GM21360 (cell line): Measurements from ENCODE around the gene KIF16B.
"Not testable (repeated sequence)": the region's sequence is repeated elsewhere in the genome, so short reads cannot be mapped to it uniquely, and the experiment has no call there.

ENCODE experiments used
- ATAC-seq: cut with Tn5 transposase; IDR thresholded peaks from one replicate; pipeline ENCODE4 v1.9.1; 2021; ENCODE audit warnings: mild to moderate bottlenecking, moderate library complexity; ENCODE audit not compliant: unreplicated experiment

The KIF16B gene

DNA sequence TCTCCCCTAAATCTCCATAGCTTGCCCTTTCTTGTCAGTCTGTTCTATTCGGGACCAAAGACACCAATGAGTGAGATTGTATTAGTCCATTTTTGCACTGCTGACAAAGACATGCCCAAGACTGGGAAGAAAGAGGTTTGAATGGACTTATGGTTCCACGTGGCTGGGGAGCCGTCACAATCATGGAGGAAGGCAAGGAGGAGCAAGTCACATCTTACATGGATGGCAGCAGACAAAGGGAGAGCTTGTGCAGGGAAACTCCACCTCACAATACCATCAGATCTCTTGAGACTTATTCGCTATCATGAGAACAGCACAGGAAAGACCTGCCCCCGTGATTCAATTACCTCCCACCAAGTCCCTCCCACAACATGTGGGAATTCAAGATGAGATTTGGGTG lies 133.7 kb downstream of the KIF16B start:
- ATAC-seq, result not testable (repeated sequence)

DNA sequence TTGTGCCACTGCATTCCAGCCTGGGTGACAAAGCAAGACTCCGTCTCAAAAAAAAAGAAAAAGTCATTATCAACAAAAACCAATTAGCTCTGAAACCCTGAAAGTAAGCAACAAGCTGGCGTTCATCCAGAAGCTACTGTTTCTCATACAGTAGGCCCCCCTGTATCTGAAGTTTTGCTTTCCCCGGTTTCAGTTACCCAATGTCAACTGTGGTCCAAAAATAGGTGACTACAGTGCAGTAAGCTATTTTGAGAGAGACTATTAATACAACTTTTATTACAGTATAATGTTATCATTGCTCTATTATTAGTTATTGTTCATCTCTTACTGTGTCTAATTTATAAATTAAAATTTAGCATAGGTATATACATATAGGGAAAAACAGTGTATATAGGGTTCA lies 135.1 kb downstream of the KIF16B start:
- ATAC-seq, result no peak

DNA sequence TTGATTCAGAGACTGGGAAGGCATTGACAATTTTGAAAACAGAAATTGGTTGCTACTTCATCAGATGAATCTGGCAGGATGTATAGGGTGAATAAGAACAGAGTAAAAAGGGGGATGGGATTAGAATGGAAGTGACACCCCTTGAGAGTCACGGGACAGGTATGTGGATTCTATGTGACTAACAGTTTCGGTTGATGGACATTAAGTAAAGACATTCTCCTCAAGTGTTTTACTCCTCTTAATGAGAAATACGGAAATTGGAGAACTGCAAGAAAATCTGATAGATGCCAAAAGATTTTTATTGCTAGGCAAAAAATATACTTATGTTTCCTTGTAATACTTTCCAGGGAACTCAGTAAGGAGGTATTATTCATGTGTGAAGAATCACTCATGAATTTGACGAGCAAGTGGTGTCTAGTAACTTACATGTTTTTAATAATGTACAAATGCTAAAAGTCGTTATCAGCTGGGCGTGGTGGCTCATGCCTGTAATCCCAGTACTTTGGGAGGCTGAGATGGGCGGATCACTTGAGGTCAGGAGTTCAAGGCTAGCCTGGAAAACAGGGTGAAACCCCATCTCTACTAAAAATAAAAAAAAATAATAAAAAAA lies 135.8 kb downstream of the KIF16B start:
- no peak for ATAC-seq

GRCh38 chr20:16434062-16434664 lies 139.1 kb downstream of the KIF16B start:
- no peak for ATAC-seq

- no peak for ATAC-seq
Measured at GRCh38 chr20:16433293-16433580, 140.0 kb downstream of the KIF16B start.

GRCh38 chr20:16432466-16433292 lies 140.6 kb downstream of the KIF16B start:
- no peak for ATAC-seq

DNA sequence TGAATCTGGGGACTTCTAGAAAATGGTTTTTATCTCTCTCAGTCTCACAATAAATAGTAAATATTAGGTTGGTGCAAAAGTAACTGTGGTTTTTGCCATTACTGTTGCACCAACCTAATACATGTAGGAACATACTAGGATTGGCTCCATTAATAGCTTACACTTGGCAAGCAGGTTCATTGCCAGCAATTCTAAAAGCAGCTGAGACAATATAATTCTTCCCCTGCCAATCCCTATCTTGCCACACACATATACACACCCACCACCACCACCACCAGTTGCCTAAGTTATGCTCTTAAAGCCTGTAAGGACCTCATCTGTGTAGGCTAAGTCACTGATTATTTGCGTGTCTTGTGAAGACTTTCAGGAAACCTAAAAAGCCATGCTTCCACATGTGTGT lies 145.1 kb downstream of the KIF16B start:
- ATAC-seq, result no peak

GRCh38 chr20:16427571-16427970 lies 145.7 kb downstream of the KIF16B start:
- ATAC-seq, result no peak

- no peak for ATAC-seq
Measured at GRCh38 chr20:16424780-16425179, 148.5 kb downstream of the KIF16B start.

DNA sequence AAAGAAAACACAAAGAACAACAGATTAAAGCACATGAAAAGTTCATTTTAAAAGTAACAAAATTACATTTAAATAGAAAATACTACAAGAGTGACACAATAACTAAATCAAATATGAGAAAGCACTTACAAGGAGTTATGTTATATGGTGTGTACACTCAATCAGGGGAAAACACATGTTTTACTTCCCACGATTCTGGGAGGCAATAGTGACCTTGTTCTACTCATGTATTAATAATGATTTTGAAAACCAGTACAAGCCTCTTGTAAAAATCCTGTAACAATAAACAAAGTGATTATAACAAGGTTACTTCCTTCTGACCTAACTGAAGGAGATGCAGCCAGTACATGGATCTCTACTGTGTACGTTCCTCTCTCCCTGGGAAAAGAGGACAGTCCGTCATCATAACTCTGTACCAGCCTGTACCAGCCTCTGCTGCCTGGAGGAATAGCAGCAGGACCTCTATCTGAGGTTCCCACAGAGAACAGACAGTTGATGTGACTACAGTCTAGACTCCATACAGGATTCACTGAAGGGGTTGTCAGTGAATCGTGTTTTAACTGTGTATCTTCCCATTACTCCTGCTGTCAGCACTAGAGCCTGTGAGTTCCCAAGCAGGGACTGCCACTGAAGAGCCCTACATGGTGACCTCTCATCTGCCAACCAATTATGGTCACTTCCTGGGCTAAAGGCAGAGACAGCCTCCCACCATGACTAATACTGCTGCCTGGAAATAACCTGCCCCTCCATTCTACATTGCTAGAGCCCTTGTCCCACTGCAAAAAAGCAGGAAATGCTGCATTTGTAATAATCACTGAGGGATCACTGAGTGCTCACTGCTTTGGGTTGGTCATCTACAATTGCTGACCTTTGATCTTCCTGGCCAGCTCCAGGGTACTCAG lies 149.7 kb downstream of the KIF16B start:
- no peak for ATAC-seq

DNA sequence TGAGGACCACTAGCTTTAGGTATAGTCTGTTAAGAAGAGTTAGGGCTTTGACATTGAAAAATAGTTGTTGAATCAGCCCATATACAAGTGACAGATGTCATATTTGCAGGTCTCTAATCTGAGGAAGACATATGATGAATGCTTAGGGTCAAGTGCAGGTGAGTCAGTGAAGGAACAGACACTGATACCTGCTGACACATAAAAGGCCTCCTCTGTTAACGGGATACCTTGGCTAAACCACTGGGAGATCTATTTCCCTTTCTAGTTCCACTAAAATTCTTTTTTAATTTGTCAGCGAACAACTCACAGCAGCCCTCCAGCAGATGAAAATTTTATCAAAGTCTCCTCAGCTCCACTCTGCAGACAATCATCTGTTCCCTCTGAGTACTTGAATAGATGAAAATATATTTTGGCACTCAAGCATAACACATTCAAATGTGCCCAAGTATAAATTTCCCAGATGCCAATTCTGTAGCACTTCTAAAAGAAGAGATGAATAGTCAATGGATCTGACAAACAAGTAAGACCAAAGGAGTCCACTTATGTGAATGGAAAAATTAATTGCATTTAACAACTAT lies 154.0 kb downstream of the KIF16B start:
- no peak for ATAC-seq

DNA sequence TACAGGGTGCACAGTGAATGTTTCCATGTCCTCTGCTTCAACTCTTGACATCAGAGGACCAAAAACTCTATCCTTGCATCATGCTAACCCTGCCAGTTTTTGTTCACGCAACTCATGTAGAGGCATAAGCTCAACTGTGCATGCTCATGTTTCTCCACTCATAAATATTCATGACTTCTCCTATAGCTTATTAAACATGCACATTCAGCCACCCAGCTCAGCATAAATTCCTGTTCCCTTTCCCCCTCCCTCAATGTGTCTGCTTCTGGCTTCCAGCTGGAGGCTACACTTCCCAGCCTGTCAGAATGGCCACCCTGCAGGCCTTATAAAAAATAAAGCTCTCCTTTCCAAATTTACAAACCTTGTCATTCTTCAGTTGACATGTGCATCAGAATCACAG lies 154.6 kb downstream of the KIF16B start:
- no peak for ATAC-seq

- ATAC-seq, result no peak
Measured at GRCh38 chr20:16417001-16417400, 156.2 kb downstream of the KIF16B start.

GRCh38 chr20:16415071-16416053 lies 157.9 kb downstream of the KIF16B start:
- ATAC-seq, result no peak

- ATAC-seq, result no peak
Measured at GRCh38 chr20:16412906-16413305, 160.3 kb downstream of the KIF16B start.

DNA sequence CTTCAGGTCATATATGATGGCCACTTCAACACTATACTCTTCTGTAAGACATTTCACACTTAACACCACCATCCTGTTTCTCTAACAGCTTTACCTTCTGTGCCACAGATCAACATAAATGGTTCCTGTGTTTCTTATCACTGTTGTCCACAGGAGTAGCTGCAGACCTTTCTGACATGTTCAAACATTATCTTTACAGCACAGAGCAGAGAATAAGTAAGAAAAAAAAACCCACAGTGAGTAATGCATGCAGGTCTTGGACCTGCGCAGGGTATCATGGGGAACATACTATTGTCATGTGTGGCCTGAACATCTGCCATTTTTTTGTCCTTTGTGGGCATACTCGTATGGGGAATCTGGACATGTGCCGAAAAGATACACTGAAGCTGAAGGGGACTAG lies 161.9 kb downstream of the KIF16B start:
- ATAC-seq, result no peak

DNA sequence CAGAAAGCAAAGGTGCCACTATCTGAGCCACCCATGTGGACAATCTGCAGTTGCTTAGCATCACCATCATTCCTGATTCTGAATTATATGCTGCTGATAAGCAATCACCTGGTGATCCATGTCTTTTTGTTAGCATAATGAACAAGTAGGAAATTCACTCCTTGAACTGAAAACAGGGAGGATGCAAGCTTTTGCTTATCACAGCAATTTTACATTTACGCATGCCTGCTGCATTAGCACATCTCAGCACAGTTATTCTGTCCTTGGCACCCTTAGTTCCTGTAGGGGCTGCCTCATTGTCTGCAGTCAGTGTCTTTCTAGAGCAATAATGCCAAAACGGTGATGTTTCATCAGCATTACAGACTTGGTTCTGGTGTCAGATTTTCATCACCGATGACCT lies 162.6 kb downstream of the KIF16B start:
- no peak for ATAC-seq

DNA sequence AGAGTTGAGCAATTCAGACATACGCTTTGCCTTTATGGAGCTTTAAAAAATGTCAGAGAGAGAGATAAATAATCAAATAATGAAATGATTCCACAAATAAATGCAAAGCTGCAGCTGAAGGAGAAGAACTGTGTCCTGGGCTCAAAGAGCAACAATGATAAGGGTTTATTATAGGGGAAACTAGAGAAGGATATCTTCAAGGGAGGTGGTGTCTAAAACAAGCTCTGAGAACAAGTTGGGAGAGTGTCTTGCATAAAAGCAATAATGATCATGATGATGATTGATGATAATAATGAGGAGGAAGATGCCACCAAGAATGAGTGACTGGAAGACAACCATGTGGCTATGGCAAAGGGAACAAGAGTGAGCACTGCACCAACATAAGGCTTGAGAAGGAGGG lies 164.3 kb downstream of the KIF16B start:
- no peak for ATAC-seq

- ATAC-seq, result no peak
Measured at GRCh38 chr20:16407251-16408067, 165.8 kb downstream of the KIF16B start.
